Measurements from ENCODE around the gene HPCAL1.

The HPCAL1 gene

DNA sequence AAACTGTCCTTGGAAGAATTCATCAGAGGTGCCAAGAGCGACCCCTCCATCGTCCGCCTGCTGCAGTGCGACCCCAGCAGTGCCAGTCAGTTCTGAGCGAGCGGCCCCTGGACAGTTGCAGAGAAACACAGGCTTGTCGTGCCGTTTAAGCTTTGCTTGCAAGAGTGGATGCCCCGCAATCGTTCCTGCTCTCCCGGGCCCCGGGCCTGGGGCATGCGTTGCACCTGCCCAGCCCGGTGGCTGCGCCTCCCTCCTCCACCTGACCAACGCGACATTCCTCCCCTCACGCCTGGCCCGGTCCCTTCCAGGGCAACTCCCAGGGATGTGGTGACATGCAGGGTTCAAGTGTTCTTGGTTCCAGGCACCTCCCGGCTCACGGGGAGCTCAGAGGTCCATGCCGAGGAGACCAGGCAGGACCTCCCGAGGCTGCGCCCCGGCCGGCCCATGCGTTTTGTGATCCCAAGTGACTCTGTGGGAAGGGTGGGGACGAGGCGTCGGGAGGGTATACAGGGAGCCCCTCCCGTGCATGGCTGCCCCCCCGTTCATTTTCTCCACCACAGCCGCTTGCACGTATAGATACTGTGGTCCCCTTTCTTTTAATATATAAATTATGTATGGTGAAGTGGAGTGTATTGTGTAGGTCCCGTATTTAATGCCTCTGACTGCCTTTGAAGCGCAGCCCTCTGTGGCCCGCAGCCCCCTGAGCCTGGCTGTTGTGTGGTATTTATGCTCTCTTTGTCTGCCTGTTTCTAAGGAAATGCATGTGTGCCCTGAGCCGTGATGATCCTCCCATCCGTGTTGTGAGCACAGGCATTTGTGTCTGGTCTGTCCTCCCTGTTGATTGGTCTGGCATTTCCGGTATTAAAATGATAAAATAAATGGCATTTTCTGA, 124.3 kb downstream of the HPCAL1 start:
- no peak for DNase-seq (ENCODE audit: low read depth)

DNA sequence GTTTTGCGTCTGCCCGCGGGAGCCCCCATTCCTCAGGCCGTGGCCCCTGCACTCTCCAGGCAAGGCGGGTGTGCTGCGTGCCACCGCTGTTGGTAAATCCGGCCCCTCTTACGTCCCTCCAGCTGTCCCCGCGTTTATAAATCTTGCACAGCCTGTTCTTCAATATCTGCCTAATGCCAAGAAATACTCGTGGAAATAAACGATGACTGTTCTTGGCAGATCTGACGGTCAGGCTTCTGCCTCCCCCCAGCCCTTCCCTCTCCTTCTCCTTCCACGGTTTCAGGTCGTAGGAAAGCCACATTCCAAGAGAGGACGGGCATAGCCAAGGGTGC, 124.9 kb downstream of the HPCAL1 start:
- peak; percentile 34 for DNase-seq (ENCODE audit: low read depth)

DNA sequence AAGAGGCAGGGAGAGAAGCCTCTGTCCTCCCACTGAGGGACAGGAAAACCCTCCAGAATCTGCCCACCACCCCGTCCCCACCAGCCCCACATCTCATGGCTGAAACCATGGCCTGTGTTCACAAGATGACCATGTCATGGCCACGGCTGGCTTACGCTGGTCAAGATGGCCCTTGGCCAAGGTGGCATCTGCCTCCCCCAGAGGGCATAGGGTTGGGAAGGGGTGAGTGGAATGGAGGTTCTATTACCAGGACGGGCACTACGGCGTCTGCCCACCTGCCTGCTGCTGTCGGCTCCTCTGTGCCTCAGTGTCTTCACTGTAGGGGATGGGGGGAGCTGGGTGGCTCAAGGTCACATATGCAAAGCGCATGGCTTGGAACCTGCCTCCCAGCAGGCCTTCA, 125.7 kb downstream of the HPCAL1 start:
- DNase-seq (ENCODE audit: low read depth): no peak

DNA sequence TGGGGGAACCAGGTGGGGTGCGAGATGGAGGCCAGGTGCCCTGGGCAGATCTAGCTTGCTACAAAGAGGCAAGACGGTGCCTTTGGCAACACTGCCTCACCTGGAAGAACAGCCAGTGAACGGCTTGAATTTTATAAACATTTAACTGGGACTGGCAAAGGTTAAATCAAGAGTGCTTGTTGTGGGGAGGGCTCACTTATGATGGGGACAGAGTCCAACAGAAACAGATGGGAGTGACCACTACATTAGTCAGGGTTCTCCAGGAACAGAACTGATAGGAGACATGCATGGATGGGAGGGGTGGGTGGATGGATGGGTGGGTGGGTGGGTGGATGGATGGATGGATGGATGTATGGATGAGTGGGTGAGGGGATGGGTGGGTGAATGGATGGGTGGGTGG, 126.2 kb downstream of the HPCAL1 start:
- no peak for DNase-seq (ENCODE audit: low read depth)

DNA sequence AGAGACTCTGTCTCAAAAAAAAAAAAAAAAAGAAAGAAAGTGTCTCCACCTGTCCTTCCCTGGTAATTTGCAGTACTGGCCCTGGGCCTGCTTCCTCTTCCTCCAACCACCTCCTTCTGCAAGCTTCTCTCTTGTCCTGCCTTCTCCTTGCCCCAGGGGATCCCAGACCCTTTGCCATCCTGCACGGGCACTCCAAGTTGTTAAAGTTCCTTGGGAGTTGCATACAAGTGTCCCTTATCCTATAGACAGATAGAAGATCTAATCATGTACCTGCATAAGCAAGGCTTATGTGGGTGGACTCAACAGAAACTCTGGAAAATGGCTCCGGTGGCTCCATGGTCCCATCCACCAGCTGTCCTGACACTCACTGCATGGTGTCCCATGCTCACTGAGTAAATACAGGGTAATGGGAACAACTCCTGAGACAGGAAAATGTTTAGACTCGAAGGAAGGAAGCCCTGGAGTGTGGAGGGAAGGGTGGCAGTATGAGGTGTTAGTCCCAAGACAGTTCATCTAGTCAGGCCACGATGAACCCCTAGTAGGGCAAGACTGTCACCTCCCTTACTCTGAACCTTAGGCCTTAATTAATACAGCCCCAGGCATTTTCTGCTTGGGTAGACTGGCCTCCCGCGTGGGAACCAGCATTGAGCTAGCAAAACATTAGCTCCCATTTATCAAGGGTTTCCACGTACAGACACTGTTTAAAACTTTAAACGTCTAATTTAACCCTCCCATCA, 128.3 kb downstream of the HPCAL1 start:
- DNase-seq (ENCODE audit: low read depth): no peak

DNA sequence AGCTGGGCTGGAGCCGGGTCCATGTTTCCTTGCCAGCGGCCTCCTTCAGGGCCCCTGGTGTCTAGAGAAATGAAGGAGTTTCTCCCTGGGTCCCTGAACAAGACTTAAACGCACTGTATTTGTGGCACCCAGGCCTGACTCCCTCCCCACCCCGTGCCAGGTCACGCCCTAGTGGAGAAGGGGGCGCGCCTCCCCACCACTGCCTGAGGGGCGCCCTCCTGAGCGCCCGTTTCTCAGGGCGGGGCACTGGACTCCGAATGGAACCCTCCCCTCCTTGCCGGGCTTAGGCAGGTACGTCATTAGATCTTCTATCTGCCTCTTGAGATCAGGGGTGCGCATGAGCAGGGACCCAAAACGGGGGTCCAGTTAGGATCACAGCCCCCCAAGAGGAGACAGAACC, 129.1 kb downstream of the HPCAL1 start:
- DNase-seq (ENCODE audit: low read depth): no peak

DNA sequence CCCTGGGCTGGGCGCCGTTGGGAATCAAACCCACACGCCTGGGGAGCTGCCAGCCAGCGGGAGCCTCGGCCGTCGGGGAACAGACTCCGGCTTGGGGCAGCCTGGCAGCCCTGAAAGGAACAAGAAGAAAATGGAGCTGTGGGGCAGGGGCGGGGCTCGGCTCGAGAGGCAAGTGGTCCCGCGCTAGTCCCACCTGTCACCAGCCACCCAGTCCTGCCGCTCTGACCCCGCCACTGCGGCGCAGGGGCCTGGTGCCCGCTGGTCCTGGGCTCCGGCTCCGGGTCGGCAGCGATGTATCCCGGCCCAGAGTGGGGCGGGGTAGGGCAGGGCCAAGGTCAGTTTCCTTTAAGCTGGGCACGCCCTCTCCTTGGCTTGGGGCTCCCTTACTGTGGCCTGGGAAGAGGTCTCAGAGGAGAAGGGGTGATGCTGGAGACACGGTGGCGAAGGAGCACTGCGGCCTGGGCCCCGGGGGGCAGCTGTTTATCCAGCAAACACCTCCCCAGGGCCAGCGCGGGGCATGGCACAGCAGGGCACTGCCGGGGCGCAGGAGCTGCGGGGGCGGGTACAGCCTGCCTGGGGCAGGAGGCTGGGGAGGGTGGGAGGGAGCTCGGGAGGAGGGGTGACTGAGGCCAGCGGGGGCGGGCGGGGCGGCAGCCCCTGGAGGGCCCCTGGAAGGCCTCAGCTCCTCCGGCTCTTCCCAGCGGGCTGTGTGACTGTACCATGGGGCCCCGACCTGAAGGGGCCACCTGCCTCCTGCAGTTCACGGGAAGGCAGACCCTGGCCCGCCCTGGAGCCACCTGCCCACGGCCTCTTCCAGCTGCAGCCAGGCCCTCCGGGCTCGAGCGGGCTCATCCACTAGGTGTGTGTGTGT, 129.8 kb downstream of the HPCAL1 start:
- DNase-seq (ENCODE audit: low read depth): no peak

DNA sequence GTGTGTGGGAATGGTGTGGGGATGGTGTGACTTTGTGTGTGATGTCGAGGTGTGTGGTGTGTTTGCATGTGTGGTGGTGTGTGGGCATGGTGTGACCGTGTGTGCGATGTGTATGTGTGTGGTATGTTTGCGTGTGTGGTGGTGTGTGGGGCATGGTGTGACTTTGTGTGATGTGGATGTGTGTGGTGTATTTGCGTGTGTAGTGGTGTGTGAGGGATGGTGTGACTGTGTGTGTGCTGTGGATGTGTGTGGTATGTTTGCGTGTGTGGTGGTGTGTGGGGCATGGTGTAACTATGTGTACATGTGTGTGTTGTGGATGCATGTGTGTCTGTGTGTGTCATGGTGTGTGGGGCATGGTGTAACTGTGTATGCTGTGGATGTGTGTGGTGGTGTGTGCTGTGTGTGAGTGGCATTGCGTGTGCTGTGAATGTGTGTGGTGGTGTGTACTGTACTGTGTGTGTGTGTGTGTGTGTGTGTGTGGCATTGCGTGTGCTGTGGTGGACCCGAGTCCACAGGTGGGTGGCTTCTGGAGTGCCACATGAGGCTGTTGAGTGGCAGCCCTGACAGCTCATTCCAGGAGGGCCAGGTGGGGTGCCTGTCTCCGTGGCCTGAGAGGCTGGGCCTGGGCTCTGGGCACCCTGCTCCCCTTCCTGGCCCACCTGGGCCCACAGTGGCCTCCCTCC, 130.7 kb downstream of the HPCAL1 start:
- no peak for DNase-seq (ENCODE audit: low read depth)

DNA sequence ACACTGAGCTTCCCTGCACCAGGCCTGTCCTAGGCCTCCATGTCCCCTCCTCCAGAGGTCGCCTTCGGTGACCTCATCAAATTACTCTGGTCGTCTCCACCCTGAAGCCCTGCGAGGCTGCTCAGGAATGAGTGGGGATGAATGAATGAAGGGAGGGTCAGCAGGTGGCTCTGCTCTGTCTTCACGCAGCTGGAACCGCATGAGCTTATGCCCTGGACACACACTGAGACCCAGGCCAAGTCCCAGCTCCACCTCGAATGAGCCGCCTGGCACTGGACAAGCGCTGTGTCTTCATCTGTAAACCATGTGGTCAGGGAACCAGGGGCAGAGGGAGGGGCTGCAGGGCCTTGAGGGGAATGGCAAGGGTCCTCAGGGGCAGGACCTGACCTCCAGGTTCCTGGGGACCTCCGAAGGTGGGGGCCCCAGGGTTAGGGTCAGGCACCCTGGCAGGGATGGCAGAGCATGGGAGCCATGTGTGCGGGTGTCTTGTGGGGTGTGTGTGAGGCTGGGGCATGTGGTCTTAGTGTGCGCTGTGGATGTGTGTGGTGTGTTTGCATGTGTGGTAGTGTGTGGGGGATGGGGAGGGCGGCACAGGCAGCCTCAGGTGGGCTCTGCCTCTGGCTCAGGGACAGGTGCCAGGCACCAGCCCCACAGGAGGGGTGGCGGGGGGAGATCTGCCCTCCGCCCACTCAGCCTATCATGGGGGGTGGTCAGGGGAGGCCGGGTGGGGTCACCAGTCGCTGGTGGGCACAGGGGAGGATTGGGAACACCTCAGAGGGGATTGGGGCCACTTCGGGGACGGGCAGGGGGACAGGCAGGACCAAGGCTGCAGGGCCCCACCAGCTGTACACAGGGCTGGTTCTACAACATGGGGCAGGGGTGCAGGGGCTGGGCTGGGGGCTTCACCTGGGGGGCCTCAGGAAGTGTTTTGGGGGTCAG, 131.5 kb downstream of the HPCAL1 start:
- no peak for DNase-seq (ENCODE audit: low read depth)

DNA sequence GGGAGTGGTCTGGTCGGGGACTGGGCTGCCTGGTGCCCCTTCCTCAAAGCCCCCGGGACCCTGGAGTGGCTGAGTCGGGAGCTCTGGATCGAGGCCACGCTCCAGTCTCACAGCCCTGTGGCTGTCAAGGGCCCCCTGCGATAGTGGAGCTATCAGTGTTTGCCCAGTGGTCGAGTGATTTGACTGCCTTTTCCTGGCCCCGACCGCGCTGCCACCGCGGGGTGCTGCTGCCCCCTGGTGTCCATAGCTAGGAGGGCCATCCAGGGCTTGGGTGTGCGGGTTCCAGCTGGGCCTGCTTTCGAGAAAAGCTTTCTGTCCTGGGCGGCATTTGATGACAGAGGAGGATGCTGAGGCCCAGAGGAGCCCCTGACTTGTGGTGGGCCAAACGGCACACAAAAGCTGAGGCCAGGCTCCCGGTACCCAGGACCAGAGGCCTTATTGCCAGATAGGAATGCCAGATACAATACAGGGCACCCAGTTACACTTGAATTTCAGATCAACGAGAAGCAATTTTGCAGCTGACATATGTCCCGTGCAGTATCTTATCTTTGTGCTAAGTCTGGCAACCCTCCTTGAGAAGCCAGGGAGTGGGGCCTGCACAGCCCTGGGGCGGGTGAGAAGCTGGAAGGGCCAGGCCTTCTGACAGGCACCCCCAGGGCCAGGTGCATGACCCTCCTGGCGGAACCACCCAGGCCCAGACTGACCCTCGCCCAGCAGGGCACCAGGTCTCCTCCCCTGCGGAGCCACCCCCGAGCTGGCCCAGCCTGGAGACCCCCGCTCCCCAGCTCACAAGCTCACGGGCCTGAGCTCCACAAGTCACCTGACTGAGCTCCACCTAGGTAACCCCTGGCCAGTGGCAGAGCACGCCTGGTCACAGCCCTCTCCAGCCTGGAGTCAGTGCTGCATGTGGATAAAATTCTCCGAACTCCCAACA, 132.4 kb downstream of the HPCAL1 start:
- DNase-seq (ENCODE audit: low read depth): peak; percentile 40

DNA sequence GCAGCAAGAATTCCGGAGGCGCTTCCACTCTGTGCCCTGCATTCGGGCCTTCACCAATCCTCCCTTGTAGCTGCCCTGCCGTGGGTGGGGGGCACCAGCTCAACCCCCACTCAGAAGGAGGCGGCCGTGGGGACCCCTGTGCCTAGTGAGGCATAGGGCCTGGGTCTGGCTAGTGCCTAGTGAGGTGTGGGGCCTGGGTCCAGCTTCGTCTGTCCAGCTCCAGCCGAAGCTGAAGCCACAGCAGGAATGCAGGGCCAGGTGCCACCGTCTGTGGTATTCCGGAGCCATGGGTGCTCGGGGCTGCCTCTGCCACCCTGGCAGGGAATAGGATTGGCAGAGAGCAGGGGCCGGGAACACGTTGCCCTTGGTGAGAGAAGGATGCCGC, 133.1 kb downstream of the HPCAL1 start:
- DNase-seq (ENCODE audit: low read depth): no peak

DNA sequence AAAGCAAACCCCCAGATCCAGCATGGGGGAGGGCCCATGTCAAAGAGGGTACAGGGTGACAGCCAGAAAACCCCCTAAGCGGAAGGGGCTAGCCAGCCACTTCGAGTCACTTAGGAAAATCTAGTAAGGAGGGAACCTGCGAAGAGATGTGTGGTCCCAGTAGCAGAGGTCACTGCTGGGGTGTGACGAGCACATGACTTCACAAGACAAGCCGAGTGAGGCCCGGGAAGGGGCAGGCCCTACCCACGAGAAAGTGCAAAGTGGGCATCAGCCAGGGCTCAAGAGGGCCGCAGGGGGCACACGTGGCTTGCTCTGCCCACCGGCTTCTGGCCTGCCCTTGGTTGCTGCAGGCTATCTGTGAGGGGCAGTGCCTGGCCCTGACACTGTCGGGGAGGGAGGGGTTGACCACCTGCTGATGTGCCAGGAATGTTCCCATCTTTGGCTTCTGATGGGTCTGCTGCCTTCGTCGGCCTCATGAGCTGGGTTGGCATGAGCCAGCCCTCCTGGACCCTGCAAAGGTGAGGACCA, 133.9 kb downstream of the HPCAL1 start:
- no peak for DNase-seq (ENCODE audit: low read depth)

DNA sequence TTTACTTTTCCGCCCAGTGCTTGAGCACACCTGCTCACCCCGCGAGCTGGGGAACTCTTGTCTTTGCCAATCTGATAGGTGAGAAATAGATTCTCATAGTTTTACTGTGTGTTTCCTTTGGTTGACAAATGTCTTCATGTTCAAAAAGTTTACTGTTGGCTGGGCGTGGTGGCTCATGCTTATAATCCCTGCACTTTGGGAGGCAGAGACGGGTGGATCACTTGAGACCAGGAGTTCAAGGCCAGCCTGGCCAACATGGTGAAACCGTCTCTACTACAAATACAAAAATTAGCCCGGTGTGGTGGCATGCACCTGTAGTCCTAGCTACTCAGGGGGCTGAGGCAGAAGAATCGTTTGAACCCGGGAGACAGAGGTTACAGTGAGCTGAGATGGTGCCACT, 135.1 kb downstream of the HPCAL1 start:
- DNase-seq (ENCODE audit: low read depth): no peak

DNA sequence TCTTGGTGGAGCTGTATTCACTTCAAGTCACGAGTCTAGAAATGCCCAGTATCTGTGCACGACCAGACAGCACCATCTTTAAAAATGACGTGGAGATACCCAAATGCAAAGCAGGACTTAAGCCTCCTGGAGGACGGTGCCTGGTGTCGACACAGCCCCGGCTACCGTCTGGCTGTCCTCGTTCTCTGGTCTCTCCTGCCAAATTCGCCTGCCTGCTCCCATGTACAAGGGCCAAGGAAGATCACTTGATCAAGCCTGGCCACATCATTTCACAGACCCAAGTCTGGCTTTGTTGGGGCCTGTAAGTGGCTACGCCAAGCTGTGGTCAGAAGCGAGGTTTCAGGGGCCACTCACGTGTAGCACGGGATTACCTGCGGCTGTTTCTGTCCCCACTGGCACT, 136.0 kb downstream of the HPCAL1 start:
- DNase-seq (ENCODE audit: low read depth): no peak

DNA sequence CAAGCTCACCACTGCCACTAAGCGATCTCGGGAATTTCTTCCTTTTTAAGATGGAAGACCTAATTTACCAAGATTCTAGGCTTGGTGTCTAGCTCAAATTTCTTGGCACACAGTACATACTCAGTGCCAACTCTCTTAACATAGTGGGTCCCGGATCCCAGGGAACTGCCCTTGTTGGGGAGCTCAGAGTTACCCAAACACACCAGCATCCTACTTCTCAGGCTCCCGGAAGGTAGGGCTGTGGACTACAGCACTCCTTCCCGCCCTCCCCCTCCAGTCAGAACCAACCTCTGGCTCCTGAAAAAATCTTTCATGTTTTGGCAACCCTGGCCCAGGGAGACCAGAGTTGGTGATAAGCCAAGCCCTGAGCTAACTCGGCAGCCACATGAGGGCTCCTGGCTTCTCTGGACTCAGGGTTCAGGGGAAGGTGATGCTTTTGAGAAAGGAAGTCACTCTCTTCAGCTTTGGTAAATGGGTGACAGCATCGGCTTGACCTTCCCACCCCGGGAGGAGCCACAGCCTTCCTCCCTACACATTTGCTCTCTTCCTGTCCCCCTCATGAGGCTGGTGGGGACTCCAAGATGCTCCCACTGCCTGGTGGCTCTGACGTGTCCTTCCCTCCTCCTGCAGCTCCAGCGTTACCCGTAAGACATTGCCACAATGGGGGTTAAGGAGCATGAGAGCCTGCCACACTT, 136.6 kb downstream of the HPCAL1 start:
- DNase-seq (ENCODE audit: low read depth): peak; percentile 14

DNA sequence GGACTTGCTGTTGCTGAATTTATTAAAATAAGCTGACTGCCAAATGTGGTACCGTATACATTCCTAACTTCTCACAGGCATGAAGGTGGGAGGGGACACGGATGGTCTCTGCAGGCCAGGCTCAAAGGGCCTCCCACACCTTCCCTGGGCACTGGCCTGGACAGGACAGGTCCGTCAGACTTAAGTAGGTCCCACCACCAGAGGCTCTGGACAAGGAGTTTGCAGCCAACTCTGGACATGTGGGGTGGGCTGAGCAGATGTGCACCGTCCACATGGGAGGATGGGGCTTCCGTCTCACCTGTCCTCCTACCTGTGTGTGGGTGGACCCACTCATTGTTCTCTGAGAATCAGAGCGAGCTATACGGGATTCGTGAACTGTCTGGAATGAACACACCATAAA, 137.3 kb downstream of the HPCAL1 start:
- DNase-seq (ENCODE audit: low read depth): no peak

DNA sequence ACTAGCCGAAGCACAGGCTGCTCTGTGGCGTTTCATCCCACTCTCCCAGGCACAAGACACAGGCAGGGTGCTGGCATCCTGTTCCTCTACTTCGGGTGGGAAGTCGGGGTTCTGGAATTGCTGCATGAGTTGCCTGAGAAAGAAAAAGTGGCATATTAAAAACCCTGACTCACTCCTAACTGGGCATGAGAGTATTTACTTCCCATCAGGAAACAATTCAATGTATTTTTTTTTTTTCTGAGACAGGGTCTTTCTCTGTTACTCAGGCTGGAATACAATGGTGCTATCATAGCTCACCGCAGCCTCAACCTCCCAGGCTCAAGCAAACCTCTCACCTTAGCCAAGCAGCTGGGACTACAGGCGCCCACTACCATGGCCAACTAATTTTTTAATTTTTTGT, 138.0 kb downstream of the HPCAL1 start:
- no peak for DNase-seq (ENCODE audit: low read depth)

DNA sequence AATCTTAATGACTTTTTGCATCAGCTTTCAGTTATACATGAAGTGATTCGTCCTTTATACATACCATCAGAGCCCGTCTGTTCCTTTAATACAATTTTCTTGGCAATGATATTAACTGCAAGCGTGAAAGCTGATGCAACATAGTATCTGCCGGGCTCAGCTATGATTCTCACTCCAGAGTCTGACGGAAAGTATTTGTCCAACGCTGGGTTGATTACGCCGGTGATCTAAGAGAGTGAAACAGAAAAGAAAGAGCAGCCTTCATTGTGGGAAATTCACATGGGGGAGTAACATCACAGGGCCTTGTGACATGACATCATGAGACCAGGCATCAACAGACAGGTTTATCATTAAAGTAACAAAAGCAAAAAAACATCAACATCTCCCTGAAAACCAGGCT, 139.2 kb downstream of the HPCAL1 start:
- DNase-seq (ENCODE audit: low read depth): no peak
